Measurements from ENCODE around the gene MRTFA. TPM values are rescaled to one million over a fixed set of nuclear protein-coding genes. Genes with fewer than 3 reads are reported as not detected.

The MRTFA gene
- total and polyA plus RNA-seq, 9 of the 15 experiments (the other 6 are each of a cell fraction or from before 2014, with no cell fraction given) = 0.84 to 21.1 (median 3.7) TPM

GRCh38 chr22:40671369-40671768 lies 34.9 kb upstream of the MRTFA start:
- DNase-seq (ENCODE audit: extremely low read depth in 1 of 4, low spot score in 3 of 4) = no peak
- POLR2A ChIA-PET = interaction anchor here (1.3 kb wide), 1 partner anchor 34 kb away, joined by 4 read pairs; no protein-coding TSS in a partner anchor
- in situ Hi-C loops (cut with MboI) = no loop called here

More at GRCh38 chr22:40671369-40671768, 34.9 kb upstream of the MRTFA start:
- Histone ChIP-seq H3K36me3 (ENCODE audit: control insufficient read depth, insufficient read depth, low read length) (no peaks in the 10 kb centered on the region), H3K9ac (ENCODE audit: insufficient read depth in 1 of 2, low read depth in 2 of 2, low read length in 2 of 2) (no peak overlapping the region), H3K27me3 (ENCODE audit: control insufficient read depth in 2 of 2, insufficient read depth in 2 of 2, low read length in 2 of 2) (no peaks in the 10 kb centered on the region), H3K4me3 (no peak overlapping the region), H3K9me3 (replicated peaks; ENCODE audit: control insufficient read depth, insufficient read depth, low read depth, low read length) (no peaks in the 10 kb centered on the region; the same call in 1 of the 2 replicates), H3K27ac (ENCODE audit: extremely low read depth, low read depth, low read length) (no peak overlapping the region), H4K20me1 (replicated peaks; ENCODE audit: control insufficient read depth, insufficient read depth, low read length) (no peaks in the 10 kb centered on the region), H3K4me1 (replicated peaks in 1 of 2; ENCODE audit: control insufficient read depth in 2 of 2, insufficient read depth in 2 of 2, low read length in 2 of 2) (peaks cover 0 to 24% of the 10 kb centered on the region in 2 experiments; a peak in 3 of 5 replicates), H2AFZ (ENCODE audit: low read depth, low read length) (no peak overlapping the region), H3K79me2 (ENCODE audit: control insufficient read depth, insufficient read depth, low read length) (no peaks in the 10 kb centered on the region), H3K4me2 (ENCODE audit: insufficient read depth, low read length) (no peak overlapping the region), H3K9me1 (ENCODE audit: control insufficient read depth, insufficient read depth, low read length) (no peaks in the 10 kb centered on the region)
- WGBS (ENCODE audit: insufficient coverage, low coverage, missing lambda C conversion rate) = 52% methylated on average over 7 of the region's 13 CpGs
- CTCF ChIA-PET (ENCODE audit: low intra/inter-chr PET ratio) = no interaction called here
- BruUV-seq (replicated peaks) = no TSS peak
- TF ChIP-seq MLLT1 (IDR thresholded peaks at IDR 0.05) = no peak
- no peak for TF ChIP-seq NR1H2 (CRISPR knock-in tag; IDR thresholded peaks at IDR 0.05)
- no peak for TF ChIP-seq ZNF280A (IDR thresholded peaks at IDR 0.05; ENCODE audit: low read depth, partially characterized antibody)
- intact Hi-C loops (cut with micrococcal nuclease) = no loop called here
- FAIRE-seq = no peak
- ATAC-seq = no peak
